PC-3 (cell line): Measurements from ENCODE around the gene RXRA. TPM values are rescaled to one million over a fixed set of nuclear protein-coding genes. Genes with fewer than 3 reads are reported as not detected.

Experiments used
- ATAC-seq: fragments of 200-7000 bp; cut with Tn5 transposase; 2 replicates; pipeline ENCODE4 v1.9.1; 2020; ENCODE audit warnings: mild to moderate bottlenecking, moderate library complexity
- BruUV-seq: library from RNA; stranded (reverse); fragments of 400-500 nt; replicated peaks from 2 replicates; lab custom pipeline; 2021; lab: Mats Ljungman, UMichigan
- CTCF ChIA-PET: fragments of 300-600 bp; sonication (Branson Sonifier 250); formaldehyde crosslinking; loops from one replicate; lab custom pipeline; 2022; ENCODE audit warnings: antibody characterized with exemption; lab: Charles Lee
- POLR2A ChIA-PET: fragments of 300-600 bp; sonication (Branson Sonifier 250); formaldehyde crosslinking; loops from one replicate; lab custom pipeline; 2022; ENCODE audit warnings: antibody characterized with exemption; ENCODE audit not compliant: unreplicated experiment; lab: Charles Lee
- DNase-seq: peaks from one replicate; pipeline ENCODE4 v3.0.0-alpha.2; 2015
- H2AFZ ChIP-seq: fragments of 300-600 bp; sonication (generic); 2 replicates; pipeline ENCODE4 v1.6.0; 2016; ENCODE audit warnings: antibody characterized with exemption, low read length
- H3F3A ChIP-seq: fragments of 300-600 bp; sonication (generic); one replicate; pipeline ENCODE4 v1.6.0; 2017; ENCODE audit warnings: antibody characterized with exemption, low read length, control low read depth, mild to moderate bottlenecking; ENCODE audit not compliant: unreplicated experiment
- H3K27ac ChIP-seq: fragments of 300-600 bp; sonication (generic); 2 replicates; pipeline ENCODE4 v1.5.1; 2016; ENCODE audit warnings: mild to moderate bottlenecking, low read length
- H3K27me3 ChIP-seq: fragments of 300-600 bp; sonication (generic); 2 replicates; pipeline ENCODE4 v1.6.1; 2016; ENCODE audit warnings: low read length, mixed read lengths
- H3K36me3 ChIP-seq: fragments of 300-600 bp; sonication (generic); 2 replicates; pipeline ENCODE4 v1.6.1; 2016; ENCODE audit warnings: low read depth, mixed run types, low read length, mixed read lengths
- H3K4me1 ChIP-seq: fragments of 300-600 bp; sonication (generic); 2 replicates; pipeline ENCODE4 v1.5.1; 2016; ENCODE audit warnings: low read length; ENCODE audit not compliant: insufficient read depth
- H3K4me2 ChIP-seq: fragments of 300-600 bp; sonication (generic); 2 replicates; pipeline ENCODE4 v1.6.0; 2016; ENCODE audit warnings: low read length
- H3K4me3 ChIP-seq: fragments of 300-600 bp; sonication (generic); 2 replicates; pipeline ENCODE4 v1.5.1; 2016; ENCODE audit warnings: mild to moderate bottlenecking, low read length, mixed read lengths
- H3K79me2 ChIP-seq: fragments of 300-600 bp; sonication (generic); 2 replicates; pipeline ENCODE4 v1.6.1; 2017; ENCODE audit warnings: low read length, mixed read lengths
- H3K9ac ChIP-seq: fragments of 300-600 bp; sonication (generic); 2 replicates; pipeline ENCODE4 v1.6.0; 2016; ENCODE audit warnings: mild to moderate bottlenecking, low read length
- H3K9me2 ChIP-seq: fragments of 300-600 bp; sonication (generic); replicated peaks from 2 replicates; pipeline ENCODE4 v1.6.1; 2016; ENCODE audit warnings: mixed run types, low read length, mixed read lengths
- H3K9me3 ChIP-seq: fragments of 300-600 bp; sonication (generic); 2 replicates; pipeline ENCODE4 v1.6.1; 2016; ENCODE audit warnings: low read length, mixed read lengths
- H4K20me1 ChIP-seq: fragments of 300-600 bp; sonication (generic); 2 replicates; pipeline ENCODE4 v1.6.1; 2016; ENCODE audit warnings: low read length, mixed read lengths
- CTCF ChIP-seq: fragments of 300-600 bp; sonication (generic); conservative IDR thresholded peaks from 2 replicates; pipeline ENCODE4 v1.5.1; 2017; ENCODE audit warnings: antibody characterized with exemption, low read depth, mild to moderate bottlenecking, low read length
- EZH2 ChIP-seq: fragments of 300-600 bp; sonication (generic); IDR thresholded peaks from one replicate; pipeline ENCODE4 v1.6.1; 2017; ENCODE audit warnings: antibody characterized with exemption, mild to moderate bottlenecking, low read length; ENCODE audit not compliant: unreplicated experiment
- EZH2phosphoT487 ChIP-seq: fragments of 300-600 bp; sonication (generic); IDR thresholded peaks from 2 replicates; pipeline ENCODE4 v1.6.1; 2018; ENCODE audit warnings: mild to moderate bottlenecking, antibody characterized with exemption, low read length, borderline replicate concordance
- intact Hi-C: fragments of 100-400 bp; cut with micrococcal nuclease; formaldehyde crosslinking; loops from 2 replicates; pipeline ENCODE4 v1.9.0; 2023
- total RNA-seq: library from RNA; depleted of rRNA; stranded (reverse); fragments of >200 nt; gene quantifications from 2 replicates; pipeline ENCODE4 v1.2.3, GENCODE V29; 2014

The RXRA gene
- total RNA-seq, 1 experiment from 2014 or later = 17.5 TPM

GRCh38 chr9:134301387-134302129 is 24.7 kb upstream of the RXRA start:
- peaks cover 5% of the 10 kb centered on the region for H3K4me1 ChIP-seq
- ChIA-PET POLR2A (interaction anchor here (0.6 kb wide), 1 partner anchor 116 kb away, joined by 3 read pairs; no protein-coding TSS in a partner anchor), CTCF (no interaction called here)
- no peak overlapping the region for H3K9ac ChIP-seq
- H2AFZ ChIP-seq = no peak overlapping the region
- no TSS peak for BruUV-seq
- no peaks in the 10 kb centered on the region for H3K9me3 ChIP-seq
- H4K20me1 ChIP-seq = no peaks in the 10 kb centered on the region
- no peaks in the 10 kb centered on the region for H3K36me3 ChIP-seq
- no peak for TF ChIP-seq EZH2phosphoT487
- no peak for TF ChIP-seq CTCF
- no peak for TF ChIP-seq EZH2
- peak; percentile 77 for ATAC-seq
- H3K79me2 ChIP-seq = no peaks in the 10 kb centered on the region
- H3K4me3 ChIP-seq = no peak overlapping the region
- peak overlapping the region; percentile 49 for H3K27ac ChIP-seq
- H3K4me2 ChIP-seq = no peak overlapping the region
- DNase-seq = peak; percentile 64
- no peaks in the 10 kb centered on the region for H3F3A ChIP-seq
- H3K27me3 ChIP-seq = no peaks in the 10 kb centered on the region
- intact Hi-C loops = no loop called here
- no peaks in the 10 kb centered on the region for H3K9me2 ChIP-seq

- Histone ChIP-seq H3K36me3 (no peaks in the 10 kb centered on the region), H3K4me1 (peaks cover 5% of the 10 kb centered on the region), H3K9me3 (no peaks in the 10 kb centered on the region), H3F3A (no peaks in the 10 kb centered on the region), H3K27ac (no peak overlapping the region), H3K9me2 (no peaks in the 10 kb centered on the region), H3K9ac (no peak overlapping the region), H3K4me3 (no peak overlapping the region), H3K79me2 (no peaks in the 10 kb centered on the region), H4K20me1 (no peaks in the 10 kb centered on the region), H2AFZ (no peak overlapping the region), H3K4me2 (no peak overlapping the region), H3K27me3 (no peaks in the 10 kb centered on the region)
- intact Hi-C loops = no loop called here
- DNase-seq (no peak), ATAC-seq (no peak)
- CTCF ChIA-PET = no interaction called here
- BruUV-seq = no TSS peak
- TF ChIP-seq EZH2 = no peak
- TF ChIP-seq CTCF = no peak
- no peak for TF ChIP-seq EZH2phosphoT487
- POLR2A ChIA-PET = no interaction called here
These were observed 24.0 kb upstream of the RXRA start for GRCh38 chr9:134302130-134302817.

- intact Hi-C loops = no loop called here
- no TSS peak for BruUV-seq
- ATAC-seq = no peak
These were observed 22.7 kb upstream of the RXRA start for GRCh38 chr9:134303601-134304000.

More at GRCh38 chr9:134303601-134304000, 22.7 kb upstream of the RXRA start:
- H3K4me1 ChIP-seq = peaks cover 5% of the 10 kb centered on the region
- H3K79me2 ChIP-seq = no peaks in the 10 kb centered on the region
- H3K27ac ChIP-seq = no peak overlapping the region
- no peaks in the 10 kb centered on the region for H3K9me2 ChIP-seq
- H3K4me3 ChIP-seq = no peak overlapping the region
- no peaks in the 10 kb centered on the region for H3K27me3 ChIP-seq
- H3K36me3 ChIP-seq = no peaks in the 10 kb centered on the region
- DNase-seq = no peak
- ChIA-PET POLR2A (no interaction called here), CTCF (no interaction called here)
- TF ChIP-seq CTCF (no peak), EZH2 (no peak), EZH2phosphoT487 (no peak)
- H3K4me2 ChIP-seq = no peak overlapping the region
- H2AFZ ChIP-seq = no peak overlapping the region
- H3F3A ChIP-seq = no peaks in the 10 kb centered on the region
- no peaks in the 10 kb centered on the region for H3K9me3 ChIP-seq
- no peak overlapping the region for H3K9ac ChIP-seq
- no peaks in the 10 kb centered on the region for H4K20me1 ChIP-seq
